HL-60 (cell line): ENCODE measurements around the gene CSNK1G2.
"Not testable (repeated sequence)": the region's sequence is repeated elsewhere in the genome, so short reads cannot be mapped to it uniquely, and the experiment has no call there.

ENCODE experiments used
- DNase-seq, 2 experiments: peaks; one replicate each; pipeline ENCODE4 v3.0.0-alpha.2; 2010 to 2020; ENCODE audit warnings: low read depth in 1 of 2, low spot score in 1 of 2
- H3K27ac ChIP-seq: fragments of 250-450 bp; sonication (Bioruptor Pico); replicated peaks from 2 replicates; pipeline ENCODE4 v1.5.1; 2020; ENCODE audit warnings: mild to moderate bottlenecking, moderate library complexity
- H3K27me3 ChIP-seq: fragments of 250-450 bp; sonication (Bioruptor Pico); 2 replicates; pipeline ENCODE4 v1.5.1; 2021; ENCODE audit warnings: mild to moderate bottlenecking, moderate library complexity; ENCODE audit not compliant: insufficient read depth, poor library complexity, severe bottlenecking
- H3K4me3 ChIP-seq: replicated peaks from 2 replicates; pipeline ENCODE4 v1.5.1; 2011; ENCODE audit warnings: mild to moderate bottlenecking, control low read depth, low read length; ENCODE audit not compliant: insufficient read depth
- GABPA ChIP-seq: IDR thresholded peaks from 2 replicates; pipeline ENCODE4 v1.6.1; 2012; ENCODE audit warnings: low read depth
- POLR2AphosphoS5 ChIP-seq: IDR thresholded peaks from 2 replicates; pipeline ENCODE4 v1.6.1; 2012; ENCODE audit warnings: low read depth
- REST ChIP-seq: IDR thresholded peaks from 2 replicates; pipeline ENCODE4 v1.6.1; 2012; ENCODE audit warnings: low read depth; ENCODE audit not compliant: insufficient replicate concordance
- SPI1 ChIP-seq: IDR thresholded peaks from 2 replicates; pipeline ENCODE4 v1.6.1; 2012; ENCODE audit warnings: low read depth, mild to moderate bottlenecking, borderline replicate concordance
- TF ChIP-seq, protein P1 (sequence below): IDR thresholded peaks from one replicate; pipeline ENCODE4 v1.5.1; 2011; ENCODE audit warnings: low read length, control low read depth, inconsistent platforms; ENCODE audit not compliant: insufficient read depth

Gene CSNK1G2

DNA sequence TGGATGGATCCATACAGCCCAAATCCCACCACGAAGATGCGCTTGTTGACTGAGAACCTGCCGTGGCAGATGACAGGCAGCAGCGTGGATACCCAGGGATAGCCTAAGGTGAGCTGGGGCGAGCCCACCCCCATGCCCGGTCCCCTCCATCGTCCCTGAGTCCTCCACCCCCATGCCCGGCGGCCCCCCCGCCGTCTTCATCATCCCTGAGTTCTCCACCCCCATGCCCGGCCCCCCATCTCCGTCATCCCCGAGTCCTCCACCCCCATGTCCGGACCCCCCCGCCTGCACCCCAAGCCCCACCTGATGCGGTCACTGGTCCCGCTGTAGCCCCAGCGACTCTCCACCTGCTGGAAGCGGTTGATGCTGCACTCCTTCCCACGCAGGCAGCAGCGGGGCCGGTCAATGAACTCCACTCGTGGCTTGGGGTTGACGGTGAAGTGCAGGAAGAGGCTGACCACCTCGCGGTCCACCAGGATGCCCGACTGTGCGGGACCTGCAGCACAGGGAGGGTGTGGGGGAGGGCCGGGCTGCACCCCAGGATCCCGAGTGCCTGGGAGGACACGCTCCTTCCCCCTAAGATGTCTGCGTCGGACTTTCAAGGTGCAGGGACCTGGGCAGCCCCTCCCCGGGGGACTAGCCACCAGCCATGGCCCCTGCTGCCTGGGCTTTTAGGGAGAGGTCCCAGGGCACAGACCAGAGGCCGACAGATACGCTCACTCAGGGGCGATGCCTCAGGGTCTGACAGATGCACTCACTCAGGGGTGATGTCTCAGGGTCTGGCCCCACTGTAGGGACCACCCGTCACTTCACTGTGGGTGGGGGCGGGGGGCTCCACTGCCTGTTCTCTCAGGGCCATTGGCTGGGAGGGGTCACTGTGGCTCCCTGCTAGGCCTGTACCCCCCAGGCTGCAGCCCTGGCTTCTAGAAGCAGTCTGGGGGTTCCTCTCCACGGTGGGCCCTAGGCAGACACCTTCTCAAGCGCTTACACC lies 46.5 kb downstream of the CSNK1G2 start:
- no peaks in the 10 kb centered on the region for H3K27me3 ChIP-seq
- H3K27ac ChIP-seq: no peak overlapping the region
- TF ChIP-seq GABPA: no peak
- TF ChIP-seq POLR2AphosphoS5: 0 out of 2 replicates have a peak, but pooled peaks have one; percentile 6
- no peak for DNase-seq
- H3K4me3 ChIP-seq: no peak overlapping the region

DNA sequence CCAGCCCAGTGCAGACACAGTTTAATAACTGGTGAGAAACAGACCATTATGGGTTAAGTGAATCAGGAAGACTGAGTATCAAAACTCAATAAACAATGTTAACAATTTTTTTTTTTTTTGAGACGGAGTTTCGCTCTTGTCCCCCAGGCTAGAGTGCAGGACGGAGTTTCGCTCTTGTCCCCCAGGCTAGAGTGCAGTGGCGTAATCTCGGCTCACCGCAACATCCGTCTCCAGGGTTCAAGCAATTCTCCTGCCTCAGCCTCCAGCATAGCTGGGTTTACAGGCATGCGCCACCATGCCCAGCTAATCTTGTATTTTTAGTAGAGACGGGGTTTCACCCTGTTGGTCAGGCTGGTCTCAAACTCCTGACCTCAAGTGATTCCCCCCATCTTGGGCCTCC lies 47.5 kb downstream of the CSNK1G2 start:
- H3K27ac ChIP-seq, H3K4me3 ChIP-seq, DNase-seq, H3K27me3 ChIP-seq: not testable (repeated sequence)

DNA sequence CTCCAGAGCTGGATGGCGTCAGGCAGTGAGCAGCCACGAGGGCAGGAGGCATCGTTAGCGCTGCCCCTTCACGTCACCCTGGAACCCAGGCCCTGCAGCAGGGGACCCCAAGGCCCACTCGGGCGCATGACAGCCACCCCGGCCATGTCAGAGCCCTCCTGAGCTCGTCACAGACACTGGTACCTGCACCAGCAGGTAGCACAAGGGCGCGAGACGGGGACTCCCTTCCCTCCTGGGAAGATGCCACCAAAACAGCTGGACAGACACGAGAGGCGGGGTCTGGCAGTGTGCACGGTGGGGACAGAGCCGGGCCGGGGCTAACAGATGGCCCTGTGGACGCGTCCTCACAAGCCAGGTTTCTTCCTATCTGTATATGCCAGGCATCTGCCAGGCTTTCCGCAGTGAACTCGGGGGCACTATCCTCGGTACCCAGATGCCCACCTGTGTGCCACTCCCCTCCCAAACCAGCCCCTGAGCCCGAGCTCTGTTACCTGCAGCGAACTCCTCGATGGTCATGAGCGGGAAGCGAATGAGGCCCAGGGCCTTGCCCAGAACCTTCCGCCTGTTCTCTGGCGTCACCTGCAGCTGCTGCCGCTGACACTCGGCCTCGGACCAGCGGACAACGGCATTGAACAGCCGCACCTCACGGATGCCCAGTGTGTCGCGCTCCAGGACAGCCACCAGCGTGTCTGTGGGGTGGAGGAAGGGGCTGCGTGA lies 48.7 kb downstream of the CSNK1G2 start:
- DNase-seq: no peak
- no peaks in the 10 kb centered on the region for H3K27me3 ChIP-seq
- no peak overlapping the region for H3K4me3 ChIP-seq
- TF ChIP-seq REST (no peak), GABPA (no peak), SPI1 (no peak), POLR2AphosphoS5 (no peak)
- TF ChIP-seq, protein P1, sequence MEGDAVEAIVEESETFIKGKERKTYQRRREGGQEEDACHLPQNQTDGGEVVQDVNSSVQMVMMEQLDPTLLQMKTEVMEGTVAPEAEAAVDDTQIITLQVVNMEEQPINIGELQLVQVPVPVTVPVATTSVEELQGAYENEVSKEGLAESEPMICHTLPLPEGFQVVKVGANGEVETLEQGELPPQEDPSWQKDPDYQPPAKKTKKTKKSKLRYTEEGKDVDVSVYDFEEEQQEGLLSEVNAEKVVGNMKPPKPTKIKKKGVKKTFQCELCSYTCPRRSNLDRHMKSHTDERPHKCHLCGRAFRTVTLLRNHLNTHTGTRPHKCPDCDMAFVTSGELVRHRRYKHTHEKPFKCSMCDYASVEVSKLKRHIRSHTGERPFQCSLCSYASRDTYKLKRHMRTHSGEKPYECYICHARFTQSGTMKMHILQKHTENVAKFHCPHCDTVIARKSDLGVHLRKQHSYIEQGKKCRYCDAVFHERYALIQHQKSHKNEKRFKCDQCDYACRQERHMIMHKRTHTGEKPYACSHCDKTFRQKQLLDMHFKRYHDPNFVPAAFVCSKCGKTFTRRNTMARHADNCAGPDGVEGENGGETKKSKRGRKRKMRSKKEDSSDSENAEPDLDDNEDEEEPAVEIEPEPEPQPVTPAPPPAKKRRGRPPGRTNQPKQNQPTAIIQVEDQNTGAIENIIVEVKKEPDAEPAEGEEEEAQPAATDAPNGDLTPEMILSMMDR: no peak
- no peak overlapping the region for H3K27ac ChIP-seq

- no peak for TF ChIP-seq REST
- no peak for TF ChIP-seq GABPA
- no peak for TF ChIP-seq SPI1
- TF ChIP-seq, protein P1: no peak
- no peak for TF ChIP-seq POLR2AphosphoS5
- H3K4me3 ChIP-seq: no peak overlapping the region
- DNase-seq: no peak
- no peaks in the 10 kb centered on the region for H3K27me3 ChIP-seq
- H3K27ac ChIP-seq: no peak overlapping the region
These were observed 49.5 kb downstream of the CSNK1G2 start for GRCh38 chr19:1990230-1991017.
